Right cardiac atrium (tissue), 5 donors: ENCODE data around the gene FLACC1. TPM values are rescaled to one million over a fixed set of nuclear protein-coding genes. Genes with fewer than 3 reads are reported as not detected.
"Not testable (repeated sequence)": the region's sequence is repeated elsewhere in the genome, so short reads cannot be mapped to it uniquely, and the experiment has no call there.

Experiments
- ATAC-seq, 2 donors: fragments of 200-7000 bp; cut with Tn5 transposase; one replicate each; pipeline versions ENCODE4 v1.8.0 to v1.9.1; 2020; ENCODE audit warnings: moderate library complexity in 2 of 2, mild to moderate bottlenecking in 1 of 2
- DNase-seq, 3 donors: peaks; one replicate each; pipeline ENCODE4 v3.0.0-alpha.2; 2020
- H3K27ac ChIP-seq: one replicate; pipeline ENCODE4 v1.5.1; 2013; ENCODE audit warnings: mild to moderate bottlenecking, low read length, control low read depth, moderate library complexity
- H3K27me3 ChIP-seq: one replicate; pipeline ENCODE4 v1.6.1; 2013; ENCODE audit not compliant: control insufficient read depth, insufficient read depth
- H3K4me1 ChIP-seq: one replicate; pipeline ENCODE4 v1.6.1; 2013; ENCODE audit warnings: low read length; ENCODE audit not compliant: control insufficient read depth, insufficient read depth
- H3K4me3 ChIP-seq: one replicate; pipeline ENCODE4 v1.5.1; 2013; ENCODE audit warnings: low read length, control low read depth
- H3K9me3 ChIP-seq: one replicate; pipeline ENCODE4 v1.6.1; 2013; ENCODE audit warnings: low read length; ENCODE audit not compliant: control insufficient read depth
- WGBS: extraction: QIAGEN DNeasy Blood & Tissue Kit; methylation state at CpG from one replicate; pipeline ENCODE4 v1.1.7; 2013; 5-methylcytosine and 5-hydroxymethylcytosine counted together
- intact Hi-C, 4 donors: fragments of 100-400 bp; cut with DNase I; formaldehyde crosslinking; loops; one replicate each; pipeline versions ENCODE4 v1.11.0 to v1.14.0; 2022 to 2023
- polyA plus RNA-seq: library from polyadenylated mRNA; stranded (reverse); fragments of 200-250 nt; gene quantifications from one replicate; pipeline ENCODE4 v1.2.3, GENCODE V29; 2013
- total RNA-seq, 4 donors: library from RNA; stranded (reverse); fragmentation: NEBNext Ultra II Directional; extraction: Animal tissue kit (Norgen Biotek cat#: 25700); gene quantifications; one replicate each; pipeline ENCODE4 v1.2.1, GENCODE V29; 2021
- donor health status: healthy with polysubstance abuse.
- donor health status: DM: no; HTN: yes; CAD: no.
- donor health status: DM: no; HTN: no; CAD: no.
- donor health status: DM: no; HTN: yes; CAD: no; lungs with severe emphysema.
- donor health status: DM: yes; HTN: yes; CAD: no.

The FLACC1 gene
- total and polyA plus RNA-seq, 5 donors: 4.1 to 8.7 (median 6.6) TPM

GRCh38 chr2:201320257-201320656, 36.9 kb downstream of the FLACC1 start:
- ATAC-seq (no peak), DNase-seq (no peak)
- no peak overlapping the region for H3K4me3 ChIP-seq
- H3K4me1 ChIP-seq: no peaks in the 10 kb centered on the region
- intact Hi-C loops: no loop called here
- 83% methylated on average over 4 of the region's 4 CpGs for WGBS
- H3K27me3 ChIP-seq: no peaks in the 10 kb centered on the region
- no peaks in the 10 kb centered on the region for H3K9me3 ChIP-seq
- no peak overlapping the region for H3K27ac ChIP-seq

GRCh38 chr2:201319511-201319910, 37.6 kb downstream of the FLACC1 start:
- intact Hi-C loops: no loop called here
- Histone ChIP-seq H3K9me3 (no peaks in the 10 kb centered on the region), H3K27me3 (no peaks in the 10 kb centered on the region), H3K4me1 (no peaks in the 10 kb centered on the region), H3K27ac (no peak overlapping the region), H3K4me3 (no peak overlapping the region)
- ATAC-seq: no peak
- WGBS: 68% methylated on average over 2 of the region's 2 CpGs
- DNase-seq: no peak

- Histone ChIP-seq H3K9me3 (no peaks in the 10 kb centered on the region), H3K4me1 (no peaks in the 10 kb centered on the region), H3K27ac (no peak overlapping the region), H3K4me3 (no peak overlapping the region), H3K27me3 (no peaks in the 10 kb centered on the region)
- 83% methylated on average over 5 of the region's 5 CpGs for WGBS
- ATAC-seq: no peak
- DNase-seq: no peak
- intact Hi-C loops: no loop called here
These were observed 43.8 kb downstream of the FLACC1 start for GRCh38 chr2:201313362-201313761.

GRCh38 chr2:201308914-201309313, 48.2 kb downstream of the FLACC1 start:
- ATAC-seq (no peak), DNase-seq (no peak)
- intact Hi-C loops: no loop called here
- no peaks in the 10 kb centered on the region for H3K27me3 ChIP-seq
- H3K27ac ChIP-seq: no peak overlapping the region
- H3K4me3 ChIP-seq: no peak overlapping the region
- WGBS: over 99% methylated on average over 3 of the region's 3 CpGs
- H3K9me3 ChIP-seq: no peaks in the 10 kb centered on the region
- no peaks in the 10 kb centered on the region for H3K4me1 ChIP-seq

- intact Hi-C loops: no loop called here
- Histone ChIP-seq H3K27ac (no peak overlapping the region), H3K4me3 (no peak overlapping the region), H3K4me1 (no peaks in the 10 kb centered on the region), H3K9me3 (no peaks in the 10 kb centered on the region), H3K27me3 (no peaks in the 10 kb centered on the region)
- WGBS: 83% methylated on average over 3 of the region's 3 CpGs
- ATAC-seq (no peak), DNase-seq (no peak)
These were observed 49.3 kb downstream of the FLACC1 start for GRCh38 chr2:201307876-201308275.

GRCh38 chr2:201299929-201300328, 57.2 kb downstream of the FLACC1 start:
- H3K9me3 ChIP-seq, DNase-seq, H3K4me1 ChIP-seq, ATAC-seq, H3K27ac ChIP-seq, H3K4me3 ChIP-seq, intact Hi-C loops, H3K27me3 ChIP-seq: not testable (repeated sequence)
- WGBS: 96% methylated on average over 11 of the region's 11 CpGs

- Histone ChIP-seq H3K4me1 (no peaks in the 10 kb centered on the region), H3K4me3 (no peak overlapping the region), H3K27ac (no peak overlapping the region), H3K27me3 (no peaks in the 10 kb centered on the region), H3K9me3 (no peaks in the 10 kb centered on the region)
- 73% methylated on average over 3 of the region's 3 CpGs for WGBS
- intact Hi-C loops: no loop called here
- no peak for ATAC-seq
- DNase-seq: no peak
These were observed 58.6 kb downstream of the FLACC1 start for GRCh38 chr2:201298462-201299052.

GRCh38 chr2:201290457-201291148, 66.5 kb downstream of the FLACC1 start:
- H3K4me3 ChIP-seq, DNase-seq, H3K27me3 ChIP-seq, intact Hi-C loops, H3K4me1 ChIP-seq, H3K9me3 ChIP-seq, ATAC-seq, H3K27ac ChIP-seq: not testable (repeated sequence)
- WGBS: 96% methylated on average over 15 of the region's 15 CpGs

GRCh38 chr2:201285499-201285898, 71.6 kb downstream of the FLACC1 start:
- intact Hi-C loops: no loop called here
- ATAC-seq (no peak), DNase-seq (no peak)
- Histone ChIP-seq H3K27me3 (no peaks in the 10 kb centered on the region), H3K9me3 (no peaks in the 10 kb centered on the region), H3K4me3 (no peak overlapping the region), H3K4me1 (no peaks in the 10 kb centered on the region), H3K27ac (no peak overlapping the region)
- 95% methylated on average over 1 of the region's 1 CpG for WGBS

GRCh38 chr2:201280191-201281040, 76.7 kb downstream of the FLACC1 start:
- H3K9me3 ChIP-seq: no peaks in the 10 kb centered on the region
- H3K27ac ChIP-seq: no peak overlapping the region
- no peak for ATAC-seq
- H3K4me1 ChIP-seq: no peaks in the 10 kb centered on the region
- no peak overlapping the region for H3K4me3 ChIP-seq
- intact Hi-C loops: no loop called here
- no peaks in the 10 kb centered on the region for H3K27me3 ChIP-seq
- no peak for DNase-seq
- WGBS: 77% methylated on average over 3 of the region's 3 CpGs

- DNase-seq: no peak
- intact Hi-C loops: no loop called here
- no peak overlapping the region for H3K27ac ChIP-seq
- WGBS: 79% methylated on average over 1 of the region's 1 CpG
- no peaks in the 10 kb centered on the region for H3K9me3 ChIP-seq
- H3K27me3 ChIP-seq: no peaks in the 10 kb centered on the region
- H3K4me3 ChIP-seq: no peak overlapping the region
- ATAC-seq: no peak
- H3K4me1 ChIP-seq: no peaks in the 10 kb centered on the region
These were observed 78.1 kb downstream of the FLACC1 start for GRCh38 chr2:201279079-201279478.
